ENCODE data around the gene SEMA6D.

The SEMA6D gene

DNA sequence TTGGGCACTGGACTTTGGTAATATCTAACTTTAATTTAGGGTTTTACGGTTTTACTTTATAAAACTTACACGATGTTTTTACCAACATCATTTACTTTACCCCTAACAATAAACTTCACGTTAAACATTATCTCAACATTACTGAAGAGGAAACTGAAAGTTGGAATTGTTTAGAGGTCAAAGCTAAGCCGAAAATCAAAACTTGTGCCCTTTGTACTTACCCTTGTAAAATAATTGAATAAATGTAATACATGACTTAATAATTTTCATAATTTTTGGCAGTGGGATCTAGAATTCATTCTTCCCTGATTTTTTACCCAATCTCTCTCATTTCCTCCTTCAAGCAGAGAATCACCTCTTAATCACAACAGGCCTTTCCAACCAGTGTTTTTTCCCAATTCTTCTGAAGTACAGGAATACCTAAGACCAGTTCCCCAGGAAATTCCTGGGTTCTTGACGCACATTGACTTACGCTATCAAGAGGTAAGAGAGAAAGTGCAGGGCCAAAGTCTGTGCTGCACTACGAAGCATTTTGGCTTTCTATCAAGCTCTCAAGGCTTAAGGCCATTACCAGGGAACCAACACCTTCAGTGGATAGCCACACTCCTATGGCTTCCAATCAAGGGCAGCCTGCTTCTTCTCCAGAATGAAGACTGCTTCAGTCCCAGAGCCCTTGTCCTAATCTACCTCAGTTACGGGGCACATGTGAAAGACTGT lies 11.9 kb upstream of the SEMA6D start:
- no peaks in the 10 kb centered on the region for H3K4me1 ChIP-seq (ENCODE audit: insufficient read depth, insufficient read length)

DNA sequence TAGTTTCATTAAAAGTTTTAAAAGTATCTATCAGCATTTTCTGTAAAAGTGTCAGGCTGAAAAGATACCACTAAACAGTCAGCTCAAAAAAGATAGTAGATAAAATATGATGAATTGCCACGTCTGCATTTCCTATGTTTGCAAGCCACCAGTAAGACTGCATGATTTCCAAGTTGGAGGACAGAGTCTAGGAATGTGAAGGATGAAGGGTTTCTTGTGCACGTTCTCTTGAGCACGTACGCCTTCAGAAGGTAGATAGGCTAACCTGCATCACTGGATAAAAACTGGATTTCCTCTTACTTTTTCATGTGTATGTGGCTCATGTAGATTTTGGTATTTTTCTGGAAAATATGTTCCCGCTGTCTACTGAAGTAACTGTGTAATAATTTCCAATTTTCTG lies 9.9 kb upstream of the SEMA6D start:
- Histone ChIP-seq H3K4me3 (ENCODE audit: insufficient read length, low read depth) (no peak overlapping the region), H3K9ac (ENCODE audit: insufficient read length, low read depth) (no peak overlapping the region), H3K27me3 (ENCODE audit: insufficient read depth, insufficient read length) (no peaks in the 10 kb centered on the region), H3K9me3 (ENCODE audit: insufficient read depth, low read length) (no peaks in the 10 kb centered on the region), H3K36me3 (ENCODE audit: insufficient read depth, insufficient read length, low read length) (no peaks in the 10 kb centered on the region), H3K4me1 (ENCODE audit: insufficient read depth, insufficient read length) (no peaks in the 10 kb centered on the region)
- no peak for DNase-seq (ENCODE audit: low read depth, low spot score)
- TF ChIP-seq ZNF274 (IDR thresholded peaks at IDR 0.05; ENCODE audit: low read depth, low read length) (no peak), YY1 (IDR thresholded peaks at IDR 0.05; ENCODE audit: insufficient read depth, insufficient read length) (no peak), SUZ12 (IDR thresholded peaks at IDR 0.05; ENCODE audit: extremely low read depth, insufficient read depth, insufficient read length) (no peak)

More for the DNA sequence above, 11.9 kb upstream of the SEMA6D start:
- H3K9ac ChIP-seq (ENCODE audit: insufficient read length, low read depth), result no peak overlapping the region
- DNase-seq (ENCODE audit: low read depth, low spot score), result no peak
- no peak overlapping the region for H3K4me3 ChIP-seq (ENCODE audit: insufficient read length, low read depth)
- no peaks in the 10 kb centered on the region for H3K27me3 ChIP-seq (ENCODE audit: insufficient read depth, insufficient read length)
- H3K36me3 ChIP-seq (ENCODE audit: insufficient read depth, insufficient read length, low read length), result no peaks in the 10 kb centered on the region
- no peaks in the 10 kb centered on the region for H3K9me3 ChIP-seq (ENCODE audit: insufficient read depth, low read length)
- TF ChIP-seq ZNF274 (IDR thresholded peaks at IDR 0.05; ENCODE audit: low read depth, low read length) (no peak), SUZ12 (IDR thresholded peaks at IDR 0.05; ENCODE audit: extremely low read depth, insufficient read depth, insufficient read length) (no peak), YY1 (IDR thresholded peaks at IDR 0.05; ENCODE audit: insufficient read depth, insufficient read length) (no peak)

DNA sequence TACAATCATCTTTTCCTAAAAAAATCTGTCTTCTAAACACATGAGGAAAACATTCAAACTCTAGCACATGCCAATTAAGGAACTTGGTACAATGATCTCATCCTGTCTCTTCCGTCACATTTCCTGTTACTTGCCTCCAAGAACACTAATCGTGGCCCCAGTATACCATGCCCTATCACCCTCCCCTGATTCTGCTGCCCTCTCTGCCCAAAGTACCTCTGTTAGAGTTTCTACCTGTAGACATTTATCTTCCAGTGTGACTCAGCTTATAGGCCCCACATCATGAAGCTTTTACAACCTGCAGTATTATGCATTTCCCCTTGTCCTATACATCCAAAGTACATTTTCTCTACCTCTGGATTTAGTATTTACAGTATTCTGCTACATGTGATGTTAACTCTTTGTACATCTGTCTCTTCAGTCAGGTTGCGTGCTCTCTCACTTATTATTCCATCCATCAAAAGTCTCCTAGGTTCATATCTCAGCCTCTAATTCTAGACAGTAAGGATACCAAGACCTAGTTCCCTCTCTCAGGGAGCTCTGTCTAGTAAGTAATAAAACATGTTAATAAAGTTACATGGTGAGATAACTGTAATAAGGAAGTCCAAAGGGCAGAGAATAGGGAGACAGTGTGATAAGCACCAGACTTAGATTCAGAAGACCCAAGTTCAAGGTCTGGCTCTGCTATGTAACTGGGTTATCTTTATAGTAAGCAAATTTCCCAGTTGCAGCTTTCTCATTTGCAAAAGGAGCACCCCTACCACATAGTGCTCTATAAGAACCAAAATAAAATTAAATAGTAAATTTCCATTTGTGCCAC lies 8.9 kb upstream of the SEMA6D start:
- no peak overlapping the region for H3K9ac ChIP-seq (ENCODE audit: insufficient read length, low read depth)
- no peaks in the 10 kb centered on the region for H3K4me1 ChIP-seq (ENCODE audit: insufficient read depth, insufficient read length)
- no peaks in the 10 kb centered on the region for H3K36me3 ChIP-seq (ENCODE audit: insufficient read depth, insufficient read length, low read length)
- DNase-seq (ENCODE audit: low read depth, low spot score), result no peak
- TF ChIP-seq ZNF274 (IDR thresholded peaks at IDR 0.05; ENCODE audit: low read depth, low read length) (no peak), SUZ12 (IDR thresholded peaks at IDR 0.05; ENCODE audit: extremely low read depth, insufficient read depth, insufficient read length) (no peak), YY1 (IDR thresholded peaks at IDR 0.05; ENCODE audit: insufficient read depth, insufficient read length) (no peak)
- no peaks in the 10 kb centered on the region for H3K27me3 ChIP-seq (ENCODE audit: insufficient read depth, insufficient read length)
- no peak overlapping the region for H3K4me3 ChIP-seq (ENCODE audit: insufficient read length, low read depth)
- H3K9me3 ChIP-seq (ENCODE audit: insufficient read depth, low read length), result no peaks in the 10 kb centered on the region

DNA sequence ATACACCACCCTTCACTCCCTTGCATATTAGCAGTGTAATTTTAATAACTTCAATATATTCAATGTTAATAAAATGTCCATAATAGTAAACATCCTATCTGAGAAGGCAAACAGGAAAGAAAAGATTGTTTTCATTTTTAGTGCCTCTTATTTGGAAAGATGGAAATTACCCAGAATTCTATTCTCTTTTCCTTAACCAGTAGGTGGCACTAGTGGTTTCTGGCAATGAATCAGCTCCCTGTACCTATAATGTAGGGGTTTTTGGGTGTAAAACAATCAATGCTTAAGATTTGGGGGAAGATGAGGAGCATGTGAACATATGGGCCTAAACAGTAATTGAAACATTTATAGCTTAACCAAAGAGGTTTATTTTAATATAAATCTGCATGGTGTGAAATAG lies 5.7 kb upstream of the SEMA6D start:
- Histone ChIP-seq H3K27me3 (ENCODE audit: insufficient read depth, insufficient read length) (no peaks in the 10 kb centered on the region), H3K9me3 (ENCODE audit: insufficient read depth, low read length) (no peaks in the 10 kb centered on the region), H3K4me1 (ENCODE audit: insufficient read depth, insufficient read length) (no peaks in the 10 kb centered on the region), H3K9ac (ENCODE audit: insufficient read length, low read depth) (no peak overlapping the region), H3K36me3 (ENCODE audit: insufficient read depth, insufficient read length, low read length) (no peaks in the 10 kb centered on the region), H3K4me3 (ENCODE audit: insufficient read length, low read depth) (no peak overlapping the region)
- TF ChIP-seq ZNF274 (IDR thresholded peaks at IDR 0.05; ENCODE audit: low read depth, low read length) (no peak), SUZ12 (IDR thresholded peaks at IDR 0.05; ENCODE audit: extremely low read depth, insufficient read depth, insufficient read length) (no peak), YY1 (IDR thresholded peaks at IDR 0.05; ENCODE audit: insufficient read depth, insufficient read length) (no peak)
- no peak for DNase-seq (ENCODE audit: low read depth, low spot score)

DNA sequence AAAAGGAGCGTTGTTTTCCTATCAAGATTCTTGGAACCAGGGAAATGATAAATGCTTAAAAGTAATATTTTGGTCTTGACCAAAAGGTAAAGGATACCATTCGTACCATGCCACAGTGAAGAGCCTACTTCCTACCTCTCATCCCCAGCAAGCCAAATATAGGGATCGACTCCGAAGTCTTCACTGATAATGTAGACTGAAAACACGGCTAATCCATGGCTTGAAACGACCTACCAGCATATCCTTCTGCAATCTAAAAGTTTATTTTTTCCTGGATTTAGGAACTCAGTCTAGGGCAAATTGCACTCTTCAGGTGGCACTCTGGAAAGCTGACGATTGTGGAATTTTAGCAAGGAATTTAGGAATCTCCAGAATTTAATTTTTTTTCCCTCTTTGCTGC lies 1.9 kb upstream of the SEMA6D start:
- TF ChIP-seq SUZ12 (IDR thresholded peaks at IDR 0.05; ENCODE audit: extremely low read depth, insufficient read depth, insufficient read length), result no peak
- TF ChIP-seq ZNF274 (IDR thresholded peaks at IDR 0.05; ENCODE audit: low read depth, low read length), result no peak
- no peak for TF ChIP-seq YY1 (IDR thresholded peaks at IDR 0.05; ENCODE audit: insufficient read depth, insufficient read length)
- no peaks in the 10 kb centered on the region for H3K9me3 ChIP-seq (ENCODE audit: insufficient read depth, low read length)
- no peak overlapping the region for H3K9ac ChIP-seq (ENCODE audit: insufficient read length, low read depth)
- no peak overlapping the region for H3K4me3 ChIP-seq (ENCODE audit: insufficient read length, low read depth)
- H3K36me3 ChIP-seq (ENCODE audit: insufficient read depth, insufficient read length, low read length), result no peaks in the 10 kb centered on the region
- peaks cover 20% of the 10 kb centered on the region for H3K27me3 ChIP-seq (ENCODE audit: insufficient read depth, insufficient read length)
- H3K4me1 ChIP-seq (ENCODE audit: insufficient read depth, insufficient read length), result no peaks in the 10 kb centered on the region
- no peak for DNase-seq (ENCODE audit: low read depth, low spot score)

DNA sequence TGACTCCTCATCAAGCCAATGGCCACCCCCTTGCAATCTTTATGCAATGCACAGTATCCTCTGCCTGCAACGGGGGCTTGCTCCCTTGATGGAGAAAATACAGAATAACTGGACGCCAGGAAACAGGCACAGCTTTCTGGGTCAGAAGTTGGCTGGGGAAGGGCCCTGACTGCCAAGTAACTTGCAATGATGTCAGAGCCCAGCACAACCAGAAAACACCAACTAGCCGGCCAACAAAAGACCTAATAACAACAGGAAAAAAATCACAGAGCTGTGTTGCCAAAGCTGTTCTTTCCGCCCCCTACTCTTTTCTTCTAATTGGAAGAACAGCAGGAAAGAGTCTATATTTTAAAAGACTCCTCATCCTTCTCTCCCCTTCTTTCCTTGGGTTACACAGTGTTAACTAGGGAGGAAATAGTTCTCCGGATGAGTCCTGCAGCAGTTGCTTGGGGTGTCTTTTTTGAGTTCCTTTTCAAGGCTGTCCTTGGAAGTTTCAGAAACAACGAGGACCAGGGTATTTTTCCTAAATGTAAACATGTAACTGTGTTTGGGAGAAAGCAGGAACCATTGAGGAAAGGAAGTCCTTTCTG lies 1.4 kb upstream of the SEMA6D start:
- H3K27me3 ChIP-seq (ENCODE audit: insufficient read depth, insufficient read length), result peaks cover 26% of the 10 kb centered on the region
- H3K9me3 ChIP-seq (ENCODE audit: insufficient read depth, low read length), result no peaks in the 10 kb centered on the region
- no peaks in the 10 kb centered on the region for H3K36me3 ChIP-seq (ENCODE audit: insufficient read depth, insufficient read length, low read length)
- no peaks in the 10 kb centered on the region for H3K4me1 ChIP-seq (ENCODE audit: insufficient read depth, insufficient read length)
- H3K9ac ChIP-seq (ENCODE audit: insufficient read length, low read depth), result no peak overlapping the region
- H3K4me3 ChIP-seq (ENCODE audit: insufficient read length, low read depth), result no peak overlapping the region
- DNase-seq (ENCODE audit: low read depth, low spot score), result no peak
- no peak for TF ChIP-seq ZNF274 (IDR thresholded peaks at IDR 0.05; ENCODE audit: low read depth, low read length)
- TF ChIP-seq SUZ12 (IDR thresholded peaks at IDR 0.05; ENCODE audit: extremely low read depth, insufficient read depth, insufficient read length), result no peak
- no peak for TF ChIP-seq YY1 (IDR thresholded peaks at IDR 0.05; ENCODE audit: insufficient read depth, insufficient read length)

DNA sequence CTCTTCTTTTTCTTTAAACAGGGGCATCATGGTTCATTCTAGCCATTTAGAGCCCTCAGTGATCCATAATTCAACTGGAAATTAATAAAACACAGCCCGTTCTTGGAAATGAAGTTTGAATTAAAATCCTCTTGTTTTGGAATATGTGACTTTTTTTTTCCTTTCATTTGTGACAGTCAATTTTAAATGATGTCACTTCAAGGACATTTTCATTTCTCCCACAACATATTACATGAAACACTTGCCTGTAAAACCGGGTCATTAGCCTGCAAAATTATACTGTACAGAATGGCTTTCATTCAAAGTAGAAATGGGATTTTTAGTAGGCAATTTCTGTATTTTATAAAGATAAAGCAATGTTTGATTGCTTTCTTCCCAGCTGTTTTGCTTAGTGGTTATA lies 789 bp upstream of the SEMA6D start:
- TF ChIP-seq YY1 (IDR thresholded peaks at IDR 0.05; ENCODE audit: insufficient read depth, insufficient read length) (no peak), ZNF274 (IDR thresholded peaks at IDR 0.05; ENCODE audit: low read depth, low read length) (no peak)
- Histone ChIP-seq H3K4me1 (ENCODE audit: insufficient read depth, insufficient read length) (no peaks in the 10 kb centered on the region), H3K27me3 (ENCODE audit: insufficient read depth, insufficient read length) (peaks cover 29% of the 10 kb centered on the region), H3K4me3 (ENCODE audit: insufficient read length, low read depth) (no peak overlapping the region), H3K36me3 (ENCODE audit: insufficient read depth, insufficient read length, low read length) (no peaks in the 10 kb centered on the region), H3K9ac (ENCODE audit: insufficient read length, low read depth) (no peak overlapping the region), H3K9me3 (ENCODE audit: insufficient read depth, low read length) (no peaks in the 10 kb centered on the region)
- DNase-seq (ENCODE audit: low read depth, low spot score), result no peak
